ENCODE data around the gene ITPKA.

Gene ITPKA

DNA sequence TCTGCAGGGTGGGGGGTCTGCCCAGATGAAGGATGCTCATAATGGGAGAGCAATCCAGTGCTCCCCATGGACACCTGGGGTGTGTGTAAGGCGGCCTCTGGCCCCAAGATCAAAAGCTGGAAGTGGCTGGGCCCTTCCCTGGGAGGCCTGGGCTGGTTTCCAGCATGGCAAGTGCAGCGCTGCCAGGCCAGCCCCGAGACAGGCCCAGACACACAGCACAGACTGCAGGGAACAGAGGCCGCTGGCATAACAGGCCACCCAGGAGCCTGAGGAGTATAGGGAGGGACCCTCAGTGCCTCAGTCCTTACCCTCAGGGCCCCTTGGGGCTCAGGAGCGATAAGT is 10.0 kb downstream of the ITPKA start:
- H3K79me2 ChIP-seq (ENCODE audit: control insufficient read depth, insufficient read depth, low read length), result no peaks in the 10 kb centered on the region
- no peak overlapping the region for H3K23ac ChIP-seq (ENCODE audit: low read length)
- H2AK5ac ChIP-seq (ENCODE audit: low read length), result no peak overlapping the region
- no peak overlapping the region for H3K27ac ChIP-seq (ENCODE audit: low read depth, low read length)
- H3K36me3 ChIP-seq (ENCODE audit: control insufficient read depth, insufficient read depth, low read length), result no peaks in the 10 kb centered on the region
- H3K4ac ChIP-seq (ENCODE audit: low read depth, low read length), result no peak overlapping the region
- no peak overlapping the region for H3K9ac ChIP-seq (ENCODE audit: low read length)
- DNase-seq, result no peak
- H3K4me3 ChIP-seq (ENCODE audit: low read length), result no peak overlapping the region
- H3K4me2 ChIP-seq (ENCODE audit: low read length), result no peak overlapping the region
- no peak overlapping the region for H3K56ac ChIP-seq (ENCODE audit: low read length)
- H2BK15ac ChIP-seq (replicated peaks; ENCODE audit: low read depth), result no peak overlapping the region
- no CpG with 5 or more reads among the region's 5 CpGs for WGBS (ENCODE audit: extremely low coverage, insufficient coverage, low lambda C conversion rate)
- no peak overlapping the region for H4K8ac ChIP-seq (ENCODE audit: low read depth, low read length)
- no peaks in the 10 kb centered on the region for H3K4me1 ChIP-seq (ENCODE audit: control insufficient read depth, low read depth, low read length)
- no peak overlapping the region for H4K5ac ChIP-seq (ENCODE audit: low read length)
- H3K79me1 ChIP-seq (ENCODE audit: low read length), result no peaks in the 10 kb centered on the region
- H3K27me3 ChIP-seq (ENCODE audit: insufficient read depth, low read length, poor library complexity), result peaks cover 43% of the 10 kb centered on the region
- no peak overlapping the region for H2BK120ac ChIP-seq (ENCODE audit: low read depth, low read length)
- H2BK5ac ChIP-seq (ENCODE audit: low read length), result no peak overlapping the region
- no peak overlapping the region for H3K18ac ChIP-seq (ENCODE audit: low read length)

GRCh38 chr15:41504751-41505492 is 11.2 kb downstream of the ITPKA start:
- Histone ChIP-seq H4K5ac (ENCODE audit: low read length) (no peak overlapping the region), H3K4me2 (ENCODE audit: low read length) (no peak overlapping the region), H3K4ac (ENCODE audit: low read depth, low read length) (no peak overlapping the region), H3K27me3 (ENCODE audit: insufficient read depth, low read length, poor library complexity) (peaks cover 34% of the 10 kb centered on the region), H2BK15ac (replicated peaks; ENCODE audit: low read depth) (no peak overlapping the region), H3K79me1 (ENCODE audit: low read length) (no peaks in the 10 kb centered on the region), H3K18ac (ENCODE audit: low read length) (no peak overlapping the region), H2AK5ac (ENCODE audit: low read length) (no peak overlapping the region), H4K8ac (ENCODE audit: low read depth, low read length) (no peak overlapping the region), H3K4me3 (ENCODE audit: low read length) (no peak overlapping the region), H3K4me1 (ENCODE audit: control insufficient read depth, low read depth, low read length) (no peaks in the 10 kb centered on the region), H3K56ac (ENCODE audit: low read length) (no peak overlapping the region), H2BK120ac (ENCODE audit: low read depth, low read length) (no peak overlapping the region), H3K27ac (ENCODE audit: low read depth, low read length) (no peak overlapping the region), H3K23ac (ENCODE audit: low read length) (no peak overlapping the region), H3K9ac (ENCODE audit: low read length) (no peak overlapping the region), H3K79me2 (ENCODE audit: control insufficient read depth, insufficient read depth, low read length) (no peaks in the 10 kb centered on the region), H3K36me3 (ENCODE audit: control insufficient read depth, insufficient read depth, low read length) (no peaks in the 10 kb centered on the region), H2BK5ac (ENCODE audit: low read length) (no peak overlapping the region)
- WGBS (ENCODE audit: extremely low coverage, insufficient coverage, low lambda C conversion rate), result no CpG with 5 or more reads among the region's 13 CpGs
- DNase-seq, result no peak

GRCh38 chr15:41505776-41506175 is 12.1 kb downstream of the ITPKA start:
- no peak overlapping the region for H3K27ac ChIP-seq (ENCODE audit: low read depth, low read length)
- no peak overlapping the region for H3K4ac ChIP-seq (ENCODE audit: low read depth, low read length)
- H2AK5ac ChIP-seq (ENCODE audit: low read length), result no peak overlapping the region
- no peak overlapping the region for H3K4me3 ChIP-seq (ENCODE audit: low read length)
- H3K79me2 ChIP-seq (ENCODE audit: control insufficient read depth, insufficient read depth, low read length), result no peaks in the 10 kb centered on the region
- H3K79me1 ChIP-seq (ENCODE audit: low read length), result no peaks in the 10 kb centered on the region
- H3K23ac ChIP-seq (ENCODE audit: low read length), result no peak overlapping the region
- H3K4me2 ChIP-seq (ENCODE audit: low read length), result no peak overlapping the region
- no peak overlapping the region for H4K8ac ChIP-seq (ENCODE audit: low read depth, low read length)
- DNase-seq, result no peak
- H3K9ac ChIP-seq (ENCODE audit: low read length), result no peak overlapping the region
- peaks cover 34% of the 10 kb centered on the region for H3K27me3 ChIP-seq (ENCODE audit: insufficient read depth, low read length, poor library complexity)
- H3K4me1 ChIP-seq (ENCODE audit: control insufficient read depth, low read depth, low read length), result no peaks in the 10 kb centered on the region
- no peak overlapping the region for H3K18ac ChIP-seq (ENCODE audit: low read length)
- no peaks in the 10 kb centered on the region for H3K36me3 ChIP-seq (ENCODE audit: control insufficient read depth, insufficient read depth, low read length)
- no peak overlapping the region for H2BK5ac ChIP-seq (ENCODE audit: low read length)
- H2BK15ac ChIP-seq (replicated peaks; ENCODE audit: low read depth), result no peak overlapping the region
- no peak overlapping the region for H4K5ac ChIP-seq (ENCODE audit: low read length)
- H3K56ac ChIP-seq (ENCODE audit: low read length), result no peak overlapping the region
- WGBS (ENCODE audit: extremely low coverage, insufficient coverage, low lambda C conversion rate), result no CpG with 5 or more reads among the region's 4 CpGs
- H2BK120ac ChIP-seq (ENCODE audit: low read depth, low read length), result no peak overlapping the region

GRCh38 chr15:41506796-41507341 is 13.2 kb downstream of the ITPKA start:
- H3K4me2 ChIP-seq (ENCODE audit: low read length), result no peak overlapping the region
- H3K4ac ChIP-seq (ENCODE audit: low read depth, low read length), result no peak overlapping the region
- H3K79me1 ChIP-seq (ENCODE audit: low read length), result no peaks in the 10 kb centered on the region
- no peaks in the 10 kb centered on the region for H3K4me1 ChIP-seq (ENCODE audit: control insufficient read depth, low read depth, low read length)
- no peak overlapping the region for H3K56ac ChIP-seq (ENCODE audit: low read length)
- no peak overlapping the region for H3K27ac ChIP-seq (ENCODE audit: low read depth, low read length)
- no peak overlapping the region for H2AK5ac ChIP-seq (ENCODE audit: low read length)
- no peak overlapping the region for H4K8ac ChIP-seq (ENCODE audit: low read depth, low read length)
- H4K5ac ChIP-seq (ENCODE audit: low read length), result no peak overlapping the region
- DNase-seq, result peak; percentile 37
- no peak overlapping the region for H2BK15ac ChIP-seq (replicated peaks; ENCODE audit: low read depth)
- no peak overlapping the region for H3K18ac ChIP-seq (ENCODE audit: low read length)
- no peak overlapping the region for H2BK5ac ChIP-seq (ENCODE audit: low read length)
- H3K4me3 ChIP-seq (ENCODE audit: low read length), result no peak overlapping the region
- H3K27me3 ChIP-seq (ENCODE audit: insufficient read depth, low read length, poor library complexity), result peaks cover 35% of the 10 kb centered on the region
- no peak overlapping the region for H3K9ac ChIP-seq (ENCODE audit: low read length)
- no peak overlapping the region for H2BK120ac ChIP-seq (ENCODE audit: low read depth, low read length)
- H3K79me2 ChIP-seq (ENCODE audit: control insufficient read depth, insufficient read depth, low read length), result no peaks in the 10 kb centered on the region
- H3K36me3 ChIP-seq (ENCODE audit: control insufficient read depth, insufficient read depth, low read length), result no peaks in the 10 kb centered on the region
- WGBS (ENCODE audit: extremely low coverage, insufficient coverage, low lambda C conversion rate), result no CpG with 5 or more reads among the region's 10 CpGs
- H3K23ac ChIP-seq (ENCODE audit: low read length), result no peak overlapping the region

GRCh38 chr15:41507820-41508290 is 14.2 kb downstream of the ITPKA start:
- no peak overlapping the region for H4K5ac ChIP-seq (ENCODE audit: low read length)
- H4K8ac ChIP-seq (ENCODE audit: low read depth, low read length), result no peak overlapping the region
- no peaks in the 10 kb centered on the region for H3K79me2 ChIP-seq (ENCODE audit: control insufficient read depth, insufficient read depth, low read length)
- no peaks in the 10 kb centered on the region for H3K4me1 ChIP-seq (ENCODE audit: control insufficient read depth, low read depth, low read length)
- no peak overlapping the region for H3K9ac ChIP-seq (ENCODE audit: low read length)
- H2BK5ac ChIP-seq (ENCODE audit: low read length), result no peak overlapping the region
- no peak overlapping the region for H3K4me2 ChIP-seq (ENCODE audit: low read length)
- no peak overlapping the region for H3K27ac ChIP-seq (ENCODE audit: low read depth, low read length)
- H3K18ac ChIP-seq (ENCODE audit: low read length), result no peak overlapping the region
- H3K79me1 ChIP-seq (ENCODE audit: low read length), result no peaks in the 10 kb centered on the region
- H2BK120ac ChIP-seq (ENCODE audit: low read depth, low read length), result no peak overlapping the region
- no peak overlapping the region for H3K4ac ChIP-seq (ENCODE audit: low read depth, low read length)
- H3K36me3 ChIP-seq (ENCODE audit: control insufficient read depth, insufficient read depth, low read length), result no peaks in the 10 kb centered on the region
- H3K27me3 ChIP-seq (ENCODE audit: insufficient read depth, low read length, poor library complexity), result peaks cover 37% of the 10 kb centered on the region
- H3K23ac ChIP-seq (ENCODE audit: low read length), result no peak overlapping the region
- no peak overlapping the region for H3K4me3 ChIP-seq (ENCODE audit: low read length)
- H2AK5ac ChIP-seq (ENCODE audit: low read length), result no peak overlapping the region
- no peak for DNase-seq
- no peak overlapping the region for H2BK15ac ChIP-seq (replicated peaks; ENCODE audit: low read depth)
- H3K56ac ChIP-seq (ENCODE audit: low read length), result no peak overlapping the region
- no CpG with 5 or more reads among the region's 7 CpGs for WGBS (ENCODE audit: extremely low coverage, insufficient coverage, low lambda C conversion rate)

DNA sequence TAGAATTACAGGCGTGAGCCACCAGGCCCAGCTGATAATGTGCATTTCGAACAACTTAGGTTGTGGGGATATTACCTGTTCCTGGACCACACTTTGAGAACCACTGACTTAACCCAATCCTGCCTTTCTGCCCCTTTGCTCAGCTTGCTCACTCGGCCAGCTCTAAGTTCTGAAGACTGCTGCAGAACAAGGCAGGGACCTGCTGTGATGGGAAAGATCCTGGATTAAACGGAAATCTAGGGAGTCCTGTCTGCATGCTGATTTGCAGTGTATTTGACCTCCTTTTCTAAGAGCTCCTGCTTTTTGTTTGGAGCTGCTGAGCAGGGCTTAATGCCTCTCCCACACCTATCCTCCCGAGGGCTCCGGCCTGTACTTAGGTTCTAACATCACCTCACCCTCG is 17.1 kb downstream of the ITPKA start:
- Histone ChIP-seq H3K56ac (ENCODE audit: low read length) (no peak overlapping the region), H3K4me3 (ENCODE audit: low read length) (no peak overlapping the region), H3K4ac (ENCODE audit: low read depth, low read length) (no peak overlapping the region), H3K18ac (ENCODE audit: low read length) (no peak overlapping the region), H3K36me3 (ENCODE audit: control insufficient read depth, insufficient read depth, low read length) (no peaks in the 10 kb centered on the region), H2BK15ac (replicated peaks; ENCODE audit: low read depth) (no peak overlapping the region), H2BK120ac (ENCODE audit: low read depth, low read length) (no peak overlapping the region), H3K79me1 (ENCODE audit: low read length) (no peaks in the 10 kb centered on the region), H3K27me3 (ENCODE audit: insufficient read depth, low read length, poor library complexity) (peaks cover 26% of the 10 kb centered on the region), H3K23ac (ENCODE audit: low read length) (no peak overlapping the region), H2AK5ac (ENCODE audit: low read length) (no peak overlapping the region), H3K9ac (ENCODE audit: low read length) (no peak overlapping the region), H3K4me1 (ENCODE audit: control insufficient read depth, low read depth, low read length) (no peaks in the 10 kb centered on the region), H4K8ac (ENCODE audit: low read depth, low read length) (no peak overlapping the region), H3K4me2 (ENCODE audit: low read length) (no peak overlapping the region), H3K79me2 (ENCODE audit: control insufficient read depth, insufficient read depth, low read length) (no peaks in the 10 kb centered on the region), H2BK5ac (ENCODE audit: low read length) (no peak overlapping the region), H3K27ac (ENCODE audit: low read depth, low read length) (no peak overlapping the region), H4K5ac (ENCODE audit: low read length) (no peak overlapping the region)
- no peak for DNase-seq
- WGBS (ENCODE audit: extremely low coverage, insufficient coverage, low lambda C conversion rate), result no CpG with 5 or more reads among the region's 7 CpGs
